Activated T-helper 1 cell treated with Interleukin-2 at 50 U/mL for 16 hours (primary cell): ENCODE data around the gene BOLA2B.
"Not testable (repeated sequence)": the region's sequence is repeated elsewhere in the genome, so short reads cannot be mapped to it uniquely, and the experiment has no call there.

Source experiments
- DNase-seq: peaks from one replicate; pipeline ENCODE4 v3.0.0-alpha.2; 2020; ENCODE audit warnings: low read depth

Gene BOLA2B

GRCh38 chr16:30184096-30184890 is 9.2 kb downstream of the BOLA2B start:
- DNase-seq = peak; percentile 74

DNA sequence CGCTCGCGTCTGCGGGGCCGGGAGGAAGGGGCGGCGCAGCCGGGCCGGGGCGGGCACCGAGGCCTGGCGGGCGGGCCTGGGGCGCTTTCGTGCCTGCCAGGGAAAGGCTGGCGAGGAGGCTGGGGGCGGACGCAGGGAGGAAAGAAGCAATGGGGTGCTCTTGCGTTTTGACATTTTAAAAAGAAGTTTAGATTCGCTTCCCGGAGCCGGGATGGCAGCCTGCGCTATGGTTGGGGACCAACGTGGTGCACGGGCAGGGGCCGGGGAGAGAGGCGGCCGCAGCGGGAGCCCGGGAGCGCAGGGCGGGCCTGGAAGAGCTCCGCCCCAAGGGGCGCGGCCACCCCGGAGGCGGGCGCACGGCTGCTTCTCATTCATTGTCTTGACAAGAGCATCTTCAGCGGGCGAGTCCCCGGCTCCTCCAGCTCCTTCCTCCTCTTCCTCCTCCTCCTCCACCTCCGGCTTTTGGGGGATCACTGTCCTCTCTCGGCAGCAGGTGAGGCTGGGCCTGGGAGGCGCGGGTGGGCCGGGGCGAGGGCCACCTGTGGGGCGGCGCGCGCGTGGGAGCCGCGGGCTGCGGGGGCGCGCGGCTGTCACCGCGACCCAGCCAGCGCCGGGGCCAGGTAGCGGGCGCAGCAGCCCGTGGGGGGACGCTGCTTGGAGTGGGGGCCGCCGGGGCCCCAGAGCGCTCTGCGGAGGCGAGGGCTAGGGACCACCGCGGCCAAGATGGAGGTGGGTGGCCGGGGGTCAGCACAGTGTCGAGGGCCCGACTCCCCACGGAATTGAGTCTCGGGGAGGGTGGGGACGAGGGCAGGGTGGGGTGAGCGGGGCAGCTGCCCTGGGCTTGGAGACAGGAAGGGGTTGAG is 10.0 kb downstream of the BOLA2B start, which contains the start of gene CORO1A:
Gene CORO1A, plus strand, starts transcription at position 370 of the 863 bp plus-strand sequence. CDS start 1,608 bp downstream, outside the sequence.
- peak; percentile 78 for DNase-seq

GRCh38 chr16:30180741-30181140 is 12.7 kb downstream of the BOLA2B start:
- no peak for DNase-seq

- no peak for DNase-seq
Observed at GRCh38 chr16:30179931-30180330, 13.5 kb downstream of the BOLA2B start.

DNA sequence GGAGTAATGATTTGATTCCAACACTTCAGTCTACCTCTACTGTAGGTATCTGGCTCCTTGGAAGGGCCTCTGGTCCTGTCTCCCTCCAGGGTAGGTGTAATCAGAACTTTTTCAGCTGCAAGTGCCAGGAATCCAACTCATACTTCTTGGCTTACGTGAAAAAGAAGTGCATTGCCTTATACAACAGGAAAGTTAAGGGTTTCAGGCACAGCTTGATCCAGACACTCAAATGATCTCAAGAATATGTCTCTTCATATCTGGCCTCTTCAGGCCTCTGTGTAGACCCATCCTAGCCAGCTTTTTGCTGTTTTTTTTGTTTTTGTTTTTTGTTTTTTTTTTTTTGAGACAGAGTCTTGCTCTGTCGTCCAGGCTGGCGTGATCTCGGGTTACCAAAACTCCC is 14.3 kb downstream of the BOLA2B start:
- no peak for DNase-seq

DNA sequence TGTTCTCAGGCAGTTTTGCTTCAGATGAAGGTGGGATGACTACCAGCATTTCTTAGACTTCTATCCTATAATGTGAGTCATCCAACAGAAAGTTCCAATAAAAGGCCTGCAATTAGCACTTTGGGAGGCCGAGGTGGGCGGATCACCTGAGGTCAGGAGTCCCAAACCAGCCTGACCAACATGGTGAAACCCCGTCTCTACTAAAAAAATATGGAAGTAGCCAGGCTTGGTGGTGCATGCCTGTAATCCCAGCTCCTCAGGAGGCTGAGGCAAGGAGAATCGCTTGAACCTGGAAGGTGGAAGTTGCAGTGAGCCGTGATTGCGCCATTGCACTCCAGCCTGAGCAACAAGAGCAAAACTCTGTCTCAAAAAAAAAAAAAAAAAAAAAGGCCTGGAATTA is 16.6 kb downstream of the BOLA2B start:
- not testable (repeated sequence) for DNase-seq

DNA sequence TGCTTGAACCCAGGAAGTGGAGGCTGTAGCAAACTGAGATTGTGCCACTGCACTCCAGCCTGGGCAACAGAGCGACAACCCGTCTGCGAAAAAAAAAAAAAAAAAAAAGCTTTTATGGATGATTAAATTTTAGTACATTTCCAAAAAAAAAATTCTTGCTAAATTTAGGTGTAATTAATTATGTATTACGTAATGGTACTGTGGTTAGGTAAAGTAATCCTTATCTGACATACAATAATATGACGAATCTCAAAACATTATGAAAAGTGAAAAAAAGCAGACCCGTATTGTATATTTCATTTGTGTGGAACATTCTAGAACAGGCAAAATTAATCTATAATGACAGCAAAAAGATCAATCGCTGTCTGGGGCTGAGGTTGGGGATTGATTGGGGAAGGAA is 20.4 kb downstream of the BOLA2B start:
- DNase-seq = no peak

GRCh38 chr16:30170145-30170544 is 23.3 kb downstream of the BOLA2B start:
- not testable (repeated sequence) for DNase-seq

DNA sequence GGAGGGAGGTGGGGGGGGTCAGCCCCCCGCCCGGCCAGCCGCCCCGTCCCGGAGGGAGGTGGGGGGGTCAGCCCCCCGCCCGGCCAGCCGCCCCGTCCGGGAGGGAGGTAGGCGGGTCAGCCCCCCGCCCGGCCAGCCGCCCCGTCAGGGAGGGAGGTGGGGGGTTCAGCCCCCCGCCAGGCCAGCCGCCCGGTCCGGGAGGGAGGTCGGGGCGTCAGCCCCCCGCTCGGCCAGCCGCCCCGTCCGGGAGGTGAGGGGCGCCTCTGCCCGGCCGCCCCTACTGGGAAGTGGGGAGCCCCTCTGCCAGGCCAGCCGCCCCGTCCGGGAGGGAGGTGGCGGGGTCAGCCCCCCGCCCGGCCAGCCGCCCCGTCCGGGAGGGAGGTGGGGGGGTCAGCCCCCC is 24.1 kb downstream of the BOLA2B start:
- DNase-seq = not testable (repeated sequence)

DNA sequence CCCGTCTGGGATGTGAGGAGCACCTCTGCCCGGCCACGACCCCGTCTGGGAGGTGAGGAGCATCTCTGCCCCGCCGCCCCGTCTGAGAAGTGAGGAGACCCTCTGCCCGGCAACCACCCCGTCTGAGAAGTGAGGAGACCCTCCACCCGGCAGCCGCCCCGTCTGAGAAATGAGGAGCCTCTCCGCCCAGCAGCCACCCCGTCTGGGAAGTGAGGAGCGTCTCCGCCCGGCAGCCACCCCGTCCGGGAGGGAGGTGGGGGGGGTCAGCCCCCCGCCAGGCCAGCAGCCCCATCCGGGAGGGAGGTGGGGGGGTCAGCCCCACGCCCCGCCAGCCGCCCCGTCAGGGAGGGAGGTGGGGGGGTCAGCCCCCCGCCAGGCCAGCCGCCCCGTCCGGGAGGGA is 24.7 kb downstream of the BOLA2B start:
- DNase-seq = not testable (repeated sequence)

DNA sequence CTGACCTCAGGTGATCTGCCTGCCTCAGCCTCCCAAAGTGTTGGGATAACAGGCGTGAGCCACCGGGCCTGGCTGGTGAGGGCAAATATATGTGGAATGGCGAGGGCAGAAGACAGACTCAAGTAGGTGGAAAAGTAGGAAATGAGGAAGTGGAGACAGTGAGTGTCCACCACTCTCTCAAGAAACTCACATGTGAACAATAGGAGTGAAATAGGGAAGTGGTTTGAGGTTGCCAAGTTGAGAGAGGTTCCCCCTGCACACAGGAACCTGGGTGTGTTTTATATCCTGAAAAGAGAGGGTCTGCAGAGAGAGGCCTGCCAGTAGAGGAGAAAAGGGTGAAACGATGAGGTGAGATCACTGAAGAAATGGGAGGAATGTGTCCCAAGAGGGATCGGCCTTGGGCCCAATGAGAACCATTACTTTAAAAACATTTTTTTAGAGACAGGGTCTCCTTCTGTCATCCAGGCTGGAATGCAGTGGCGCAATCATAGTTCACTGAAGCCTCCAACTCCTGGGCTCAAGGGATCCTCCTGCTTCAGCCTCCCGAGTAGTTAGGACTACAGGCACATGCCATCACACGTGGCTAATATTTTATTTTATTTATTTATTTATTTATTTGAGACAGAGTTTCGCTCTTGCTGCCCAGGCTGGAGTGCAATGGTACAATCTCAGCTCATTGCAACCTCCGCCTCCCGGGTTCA is 27.1 kb downstream of the BOLA2B start:
- no peak for DNase-seq

- DNase-seq = no peak
Observed at GRCh38 chr16:30163538-30163937, 29.9 kb downstream of the BOLA2B start.

- no peak for DNase-seq
Observed at GRCh38 chr16:30157214-30157613, 36.3 kb downstream of the BOLA2B start.

DNA sequence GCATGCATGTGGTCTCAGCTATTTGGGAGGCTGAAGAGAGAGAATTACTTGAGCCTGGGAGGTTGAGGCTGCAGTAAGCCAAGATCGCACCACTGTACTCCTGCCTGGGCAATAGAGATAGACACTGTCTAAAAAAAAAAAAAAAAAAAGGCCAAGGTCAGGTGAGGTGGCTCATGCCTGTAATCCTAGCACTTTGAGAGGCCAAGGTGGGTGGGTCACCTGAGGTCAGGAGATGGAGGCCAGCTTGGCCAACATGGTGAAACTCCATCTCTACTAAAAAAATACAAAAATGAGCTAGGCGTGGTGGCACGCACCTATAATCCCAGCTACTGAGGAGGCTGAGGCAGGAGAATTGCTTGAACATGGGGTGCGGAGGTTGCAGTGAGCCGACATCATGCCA is 38.3 kb downstream of the BOLA2B start:
- no peak for DNase-seq

GRCh38 chr16:30152517-30152916 is 40.9 kb downstream of the BOLA2B start:
- no peak for DNase-seq

GRCh38 chr16:30151091-30151490 is 42.4 kb downstream of the BOLA2B start:
- no peak for DNase-seq

GRCh38 chr16:30149250-30149930 is 44.1 kb downstream of the BOLA2B start:
- no peak for DNase-seq

- DNase-seq = no peak
Observed at GRCh38 chr16:30147843-30148510, 45.5 kb downstream of the BOLA2B start.

DNA sequence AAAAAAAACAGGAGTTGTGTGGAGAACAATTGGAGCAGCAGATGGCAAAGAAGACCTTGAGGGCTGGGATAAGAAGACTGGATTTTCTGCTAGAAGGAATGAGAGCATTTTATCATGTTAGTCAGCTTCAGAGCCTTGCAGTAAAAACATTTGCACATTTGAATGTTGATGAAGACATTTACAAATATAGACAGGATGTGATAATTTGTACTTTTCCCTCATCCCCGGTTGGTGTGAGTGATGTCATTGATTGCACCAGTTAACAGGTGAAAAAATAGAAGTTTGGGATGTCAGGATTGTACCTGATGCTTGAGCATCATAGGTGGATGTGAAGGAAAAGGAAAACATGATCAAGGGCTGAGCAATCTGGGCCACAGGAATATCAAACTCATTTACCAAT is 47.8 kb downstream of the BOLA2B start:
- no peak for DNase-seq

DNA sequence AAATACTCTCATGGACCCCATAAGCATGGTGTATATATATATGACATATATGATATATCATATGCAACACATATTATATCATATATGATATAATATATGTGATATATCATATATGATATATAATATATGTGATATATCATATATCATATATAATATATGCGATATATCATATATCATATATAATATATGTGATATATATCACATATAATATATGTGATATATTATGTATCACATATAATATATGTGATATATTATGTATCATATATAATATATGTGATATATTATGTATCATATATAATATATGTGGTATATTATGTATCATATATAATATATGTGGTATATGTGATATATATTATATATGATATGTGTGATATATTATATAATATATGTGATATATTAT is 48.5 kb downstream of the BOLA2B start:
- no peak for DNase-seq

GRCh38 chr16:30144017-30144416 is 49.4 kb downstream of the BOLA2B start:
- no peak for DNase-seq
